ENCODE measurements around the gene INCA1. TPM values are rescaled to one million over a fixed set of nuclear protein-coding genes. Genes with fewer than 3 reads are reported as not detected.

The INCA1 gene
- total RNA-seq, 4 donors from 2014 or later = 2.4 TPM; not detected in 3

- H3K4me3 ChIP-seq = no peak overlapping the region
- H3K27me3 ChIP-seq = no peaks in the 10 kb centered on the region
- no peak overlapping the region for H3K27ac ChIP-seq
- no peaks in the 10 kb centered on the region for H3K9me3 ChIP-seq
- H3K36me3 ChIP-seq = peaks cover 0 to 51% (median 0%) of the 10 kb centered on the region in 3 donors
- peaks cover 0 to 24% (median 8%) of the 10 kb centered on the region in 4 donors for H3K4me1 ChIP-seq
- DNase-seq = no peak
- TF ChIP-seq POLR2A (IDR thresholded peaks at IDR 0.05) (no peak), CTCF (IDR thresholded peaks at IDR 0.05) (no peak)
Measured at GRCh38 chr17:4972322-4972721, 25.0 kb downstream of the INCA1 start.

GRCh38 chr17:4971826-4972225 is 25.5 kb downstream of the INCA1 start:
- Histone ChIP-seq H3K4me1 (peaks cover 0 to 24% (median 8%) of the 10 kb centered on the region in 4 donors), H3K27me3 (no peaks in the 10 kb centered on the region), H3K9me3 (no peaks in the 10 kb centered on the region), H3K27ac (no peak overlapping the region), H3K36me3 (peaks cover 0 to 46% (median 0%) of the 10 kb centered on the region in 3 donors), H3K4me3 (no peak overlapping the region)
- no peak for DNase-seq
- TF ChIP-seq CTCF (IDR thresholded peaks at IDR 0.05) (no peak), POLR2A (IDR thresholded peaks at IDR 0.05) (no peak)

GRCh38 chr17:4970273-4970672 is 27.0 kb downstream of the INCA1 start:
- H3K4me1 ChIP-seq = peaks cover 0 to 36% (median 10%) of the 10 kb centered on the region in 4 donors
- DNase-seq = no peak
- peak overlapping the region in 2 of 4 donors; percentile 91 to 97 for H3K27ac ChIP-seq
- no peak overlapping the region for H3K4me3 ChIP-seq
- no peaks in the 10 kb centered on the region for H3K27me3 ChIP-seq
- H3K9me3 ChIP-seq = no peaks in the 10 kb centered on the region
- peaks cover 0 to 40% (median 0%) of the 10 kb centered on the region in 3 donors for H3K36me3 ChIP-seq
- TF ChIP-seq CTCF (IDR thresholded peaks at IDR 0.05) (no peak), POLR2A (IDR thresholded peaks at IDR 0.05) (no peak)

GRCh38 chr17:4969551-4970173 is 27.7 kb downstream of the INCA1 start:
- H3K36me3 ChIP-seq = peaks cover 0 to 40% (median 0%) of the 10 kb centered on the region in 3 donors
- TF ChIP-seq CTCF (IDR thresholded peaks at IDR 0.05) (no peak), POLR2A (IDR thresholded peaks at IDR 0.05) (no peak)
- no peaks in the 10 kb centered on the region for H3K27me3 ChIP-seq
- no peaks in the 10 kb centered on the region for H3K9me3 ChIP-seq
- H3K27ac ChIP-seq = peak overlapping the region in 3 of 4 donors; percentile 91 to 97 (median 93)
- no peak overlapping the region for H3K4me3 ChIP-seq
- no peak for DNase-seq
- H3K4me1 ChIP-seq = peaks cover 0 to 36% (median 10%) of the 10 kb centered on the region in 4 donors

GRCh38 chr17:4969047-4969550 is 28.2 kb downstream of the INCA1 start:
- Histone ChIP-seq H3K36me3 (peaks cover 0 to 35% (median 0%) of the 10 kb centered on the region in 3 donors), H3K27ac (peak overlapping the region; percentile 90 to 97 (median 92)), H3K27me3 (no peaks in the 10 kb centered on the region), H3K4me1 (peaks cover 0 to 36% (median 10%) of the 10 kb centered on the region in 4 donors), H3K4me3 (peak overlapping the region in 3 of 4 donors; percentile 0 to 74 (median 68)), H3K9me3 (no peaks in the 10 kb centered on the region)
- DNase-seq = peak in 1 of 3 donors; percentile 51
- no peak for TF ChIP-seq POLR2A (IDR thresholded peaks at IDR 0.05)
- TF ChIP-seq CTCF (IDR thresholded peaks at IDR 0.05) = no peak
